A549 (cell line): ENCODE data around the gene CCDC185. TPM values are rescaled to one million over a fixed set of nuclear protein-coding genes. Genes with fewer than 3 reads are reported as not detected.
"Not testable (repeated sequence)": the region's sequence is repeated elsewhere in the genome, so short reads cannot be mapped to it uniquely, and the experiment has no call there.

Source experiments
- ATAC-seq, 2 experiments: fragments of 200-7000 bp in 1 of 2; fragments of >200 bp in 1 of 2; cut with Nextera tagmentation in 1 of 2; cut with Tn5 transposase in 1 of 2; 3 replicates each; pipeline versions ENCODE4 v1.8.0 to v1.9.1; 2018 to 2020; ENCODE audit warnings: mild to moderate bottlenecking in 1 of 2, moderate library complexity in 1 of 2
- CTCF ChIA-PET: fragments of 300-600 bp; sonication (Branson Sonifier 250); formaldehyde crosslinking; extraction: SDS; loops from one replicate; lab custom pipeline; 2021; ENCODE audit warnings: antibody characterized with exemption, inconsistent platforms; lab: Yijun Ruan, JAX
- POLR2A ChIA-PET: fragments of 350-600 bp; formaldehyde crosslinking; extraction: SDS; loops from one replicate; lab custom pipeline; 2021; ENCODE audit warnings: antibody characterized with exemption, inconsistent platforms; lab: Yijun Ruan, JAX
- DNase-seq, 2 experiments: peaks; one replicate each; pipeline versions ENCODE4 v3.0.0 to v3.0.0-alpha.2; 2011 to 2016; ENCODE audit warnings: low read depth in 1 of 2, low spot score in 1 of 2
- FAIRE-seq: peaks from 2 replicates; lab custom pipeline; 2011; peaks lifted over from hg19 to GRCh38; lab: Jason Lieb, UNC
- H3K27ac ChIP-seq, 2 experiments: fragments of >200 bp; sonication (Bioruptor Twin); formaldehyde crosslinking; 3 replicates each; pipeline ENCODE4 v1.5.1; 2016 to 2017
- H3K4me1 ChIP-seq: fragments of >200 bp; sonication (Bioruptor Twin); formaldehyde crosslinking; 3 replicates; pipeline ENCODE4 v1.6.1; 2016
- H3K4me2 ChIP-seq: fragments of >200 bp; sonication (Bioruptor Twin); formaldehyde crosslinking; 3 replicates; pipeline ENCODE4 v1.6.1; 2016
- H3K4me3 ChIP-seq: fragments of >200 bp; sonication (Bioruptor Twin); formaldehyde crosslinking; 3 replicates; pipeline ENCODE4 v1.5.1; 2016
- H3K9me3 ChIP-seq: fragments of >200 bp; sonication (Bioruptor Twin); formaldehyde crosslinking; 3 replicates; pipeline ENCODE4 v1.6.1; 2016
- BHLHE40 ChIP-seq: IDR thresholded peaks from 2 replicates; pipeline ENCODE4 v1.6.1; 2012; ENCODE audit warnings: low read depth, low read length, inconsistent platforms
- CEBPB ChIP-seq, 2 experiments: fragments of >200 bp in 1 of 2; sonication (Bioruptor Twin) in 1 of 2; formaldehyde crosslinking in 1 of 2; IDR thresholded peaks; 2 replicates each; pipeline ENCODE4 v1.6.1; 2012 to 2016
- CTCF ChIP-seq: fragments of >200 bp; sonication (Bioruptor Twin); formaldehyde crosslinking; IDR thresholded peaks from 3 replicates; pipeline ENCODE4 v1.5.1; 2016
- E2F6 ChIP-seq: IDR thresholded peaks from 2 replicates; pipeline ENCODE4 v1.6.1; 2012; ENCODE audit warnings: low read depth, borderline replicate concordance
- EP300 ChIP-seq, 2 experiments: fragments of >200 bp; sonication (Bioruptor Twin); formaldehyde crosslinking; IDR thresholded peaks; 2 replicates in 1 of 2; 3 replicates in 1 of 2; pipeline ENCODE4 v1.6.1; 2016 to 2017
- FOXS1 ChIP-seq: fragments of 250-450 bp; sonication (Bioruptor Pico); IDR thresholded peaks from 2 replicates; pipeline ENCODE4 v1.5.0; 2020; ENCODE audit warnings: mild to moderate bottlenecking, moderate library complexity
- GATA3 ChIP-seq: IDR thresholded peaks from 2 replicates; pipeline ENCODE4 v1.6.1; 2012; ENCODE audit warnings: borderline replicate concordance
- HDAC2 ChIP-seq: fragments of 200-600 bp; sonication (generic); IDR thresholded peaks from 2 replicates; pipeline ENCODE4 v1.6.1; 2016
- HOXA7 ChIP-seq: fragments of 250-450 bp; sonication (Bioruptor Pico); IDR thresholded peaks from 2 replicates; pipeline ENCODE4 v1.5.0; 2020; ENCODE audit warnings: mild to moderate bottlenecking, moderate library complexity
- HOXB13 ChIP-seq: fragments of 250-450 bp; sonication (Bioruptor Pico); IDR thresholded peaks from 2 replicates; pipeline ENCODE4 v1.5.0; 2020; ENCODE audit warnings: low read depth, mild to moderate bottlenecking, moderate library complexity
- HOXB5 ChIP-seq: fragments of 250-450 bp; sonication (Bioruptor Pico); IDR thresholded peaks from 2 replicates; pipeline ENCODE4 v1.5.0; 2020; ENCODE audit warnings: mild to moderate bottlenecking, moderate library complexity
- MAZ ChIP-seq: fragments of 150-350 bp; IDR thresholded peaks from 2 replicates; pipeline ENCODE4 v1.6.1; 2014; ENCODE audit warnings: antibody characterized with exemption, low read depth, low read length, borderline replicate concordance
- NPAS2 ChIP-seq: fragments of 250-450 bp; sonication (Bioruptor Pico); IDR thresholded peaks from 2 replicates; pipeline ENCODE4 v1.8.0; 2022; ENCODE audit warnings: mild to moderate bottlenecking, moderate library complexity, borderline replicate concordance
- PBX3 ChIP-seq: IDR thresholded peaks from 2 replicates; pipeline ENCODE4 v1.6.1; 2012
- POLR2A ChIP-seq: IDR thresholded peaks from 2 replicates; pipeline ENCODE4 v1.6.1; 2012; ENCODE audit warnings: mild to moderate bottlenecking, low read length
- POLR2AphosphoS2 ChIP-seq: conservative IDR thresholded peaks from 2 replicates; pipeline ENCODE4 v1.6.1; 2012; ENCODE audit warnings: low read length, improper control_type of control experiment, inconsistent platforms
- RAD21 ChIP-seq, 2 experiments: fragments of >200 bp in 1 of 2; sonication (Bioruptor Twin) in 1 of 2; formaldehyde crosslinking in 1 of 2; IDR thresholded peaks in 1 of 2; conservative IDR thresholded peaks in 1 of 2; 2 replicates in 1 of 2; 3 replicates in 1 of 2; pipeline ENCODE4 v1.6.1; 2012 to 2018; ENCODE audit warnings: inconsistent platforms in 1 of 2
- RCOR1 ChIP-seq: fragments of 150-350 bp; IDR thresholded peaks from 2 replicates; pipeline ENCODE4 v1.6.1; 2014; ENCODE audit warnings: antibody characterized with exemption, low read length, low read depth
- RNF2 ChIP-seq: fragments of 200-600 bp; sonication (generic); IDR thresholded peaks from 2 replicates; pipeline ENCODE4 v1.6.1; 2016; ENCODE audit warnings: low read depth, mild to moderate bottlenecking, antibody characterized with exemption, moderate library complexity, borderline replicate concordance
- SMC3 ChIP-seq: fragments of >200 bp; sonication (Bioruptor Twin); formaldehyde crosslinking; IDR thresholded peaks from 3 replicates; pipeline ENCODE4 v1.6.1; 2018; ENCODE audit warnings: inconsistent platforms
- TFCP2L1 ChIP-seq: fragments of 250-450 bp; sonication (Bioruptor Pico); IDR thresholded peaks from 2 replicates; pipeline ENCODE4 v1.5.0; 2021; ENCODE audit warnings: mild to moderate bottlenecking
- ZNF302 ChIP-seq: fragments of 250-450 bp; sonication (Bioruptor Pico); IDR thresholded peaks from 2 replicates; pipeline ENCODE4 v1.9.0; 2021; ENCODE audit warnings: inconsistent platforms, mild to moderate bottlenecking, moderate library complexity
- WGBS: methylation state at CpG from one replicate; pipeline ENCODE4 v1.1.6; 2017; ENCODE audit errors: missing lambda C conversion rate; 5-methylcytosine and 5-hydroxymethylcytosine counted together
- polyA plus RNA-seq, 4 experiments: library from polyadenylated mRNA; depleted of rRNA in 3 of 4; stranded (reverse); fragments of >200 nt; fragmentation: RNase III in 1 of 4; extraction: RNeasy Plus Mini Kit Qiagen cat#74134 plus additional on column Dnase treatment in 1 of 4; gene quantifications; 2 replicates in 3 of 4; 3 replicates in 1 of 4; pipeline ENCODE4 v1.2.3, GENCODE V29; 2011 to 2017

The CCDC185 gene
- polyA plus RNA-seq, 2 of the 4 experiments (the other 2 are of a cell fraction) = 0.04 TPM; not detected in 1

GRCh38 chr1:223390618-223391017 is 2.6 kb upstream of the CCDC185 start:
- ATAC-seq (no peak), FAIRE-seq (no peak), DNase-seq (no peak)
- POLR2A ChIA-PET = no interaction called here
- Histone ChIP-seq H3K4me2 (no peak overlapping the region), H3K4me3 (no peak overlapping the region), H3K4me1 (no peaks in the 10 kb centered on the region; the same call in 2 of the 3 replicates), H3K9me3 (no peaks in the 10 kb centered on the region), H3K27ac (no peak overlapping the region)
- no peak for TF ChIP-seq PBX3
- no peak for TF ChIP-seq CTCF
- TF ChIP-seq HDAC2 = no peak
- TF ChIP-seq SMC3 = no peak
- no peak for TF ChIP-seq HOXB5 (CRISPR knock-in tag)
- no peak for TF ChIP-seq GATA3
- TF ChIP-seq CEBPB (IDR thresholded peaks at IDR 0.05) = no peak
- TF ChIP-seq RAD21 (conservative IDR thresholded peaks at IDR 0.05 in 1 of 2, IDR thresholded peaks at IDR 0.05 in 1 of 2) = no peak
- TF ChIP-seq HOXA7 (CRISPR knock-in tag) = no peak
- no peak for TF ChIP-seq FOXS1 (CRISPR knock-in tag)
- TF ChIP-seq BHLHE40 = no peak
- CTCF ChIA-PET = interaction anchor here (1.6 kb wide), 1 partner anchor 293 kb away, joined by 4 read pairs; no protein-coding TSS in a partner anchor

GRCh38 chr1:223394242-223394641 is 1.0 kb downstream of the CCDC185 start:
- H3K4me3 ChIP-seq = no peak overlapping the region
- WGBS = 92% methylated on average over 24 of the region's 27 CpGs
- TF ChIP-seq NPAS2 (no peak), RCOR1 (no peak), CEBPB (IDR thresholded peaks at IDR 0.05) (no peak), POLR2A (no peak), POLR2AphosphoS2 (no peak), TFCP2L1 (CRISPR knock-in tag) (no peak), HDAC2 (no peak), RAD21 (conservative IDR thresholded peaks at IDR 0.05 in 1 of 2, IDR thresholded peaks at IDR 0.05 in 1 of 2) (no peak), GATA3 (no peak)
- CTCF ChIA-PET = interaction anchor here (1.0 to 1.8 kb wide), 6 partner anchors 16 to 275 kb away, joined by 3 to 5 read pairs (median 4); no protein-coding TSS in a partner anchor
- POLR2A ChIA-PET = no interaction called here
- no peak for DNase-seq
- H3K27ac ChIP-seq = no peak overlapping the region
- H3K9me3 ChIP-seq = no peaks in the 10 kb centered on the region
- peak overlapping the region; percentile 99; the same call in 1 of the 3 replicates for H3K4me2 ChIP-seq
- peak in 1 of 2 experiments; percentile 40; a peak in 3 of 6 replicates for ATAC-seq
- FAIRE-seq = no peak
- no peaks in the 10 kb centered on the region; the same call in 2 of the 3 replicates for H3K4me1 ChIP-seq

GRCh38 chr1:223394706-223395105 is 1.5 kb downstream of the CCDC185 start:
- POLR2A ChIA-PET = no interaction called here
- TF ChIP-seq EP300 (IDR thresholded peaks at IDR 0.05) = no peak
- no peak for TF ChIP-seq RNF2
- no peak for TF ChIP-seq E2F6
- no peak for TF ChIP-seq CEBPB (IDR thresholded peaks at IDR 0.05)
- TF ChIP-seq MAZ = no peak
- no peak for TF ChIP-seq HOXB13 (CRISPR knock-in tag)
- TF ChIP-seq RCOR1 = no peak
- TF ChIP-seq ZNF302 (CRISPR knock-in tag) = no peak
- TF ChIP-seq, all 56 proteins: peak for 0
- WGBS = 84% methylated on average over 13 of the region's 13 CpGs
- Histone ChIP-seq H3K27ac (no peak overlapping the region), H3K9me3 (no peaks in the 10 kb centered on the region), H3K4me2 (no peak overlapping the region), H3K4me1 (no peaks in the 10 kb centered on the region; the same call in 2 of the 3 replicates), H3K4me3 (no peak overlapping the region)
- CTCF ChIA-PET = interaction anchor here (0.9 to 1.8 kb wide), 7 partner anchors 16 to 276 kb away, joined by 3 to 5 read pairs (median 4); no protein-coding TSS in a partner anchor
- ATAC-seq = no peak; a peak in 1 of 6 replicates
- FAIRE-seq = no peak
- no peak for DNase-seq

- DNase-seq, ATAC-seq, CTCF ChIA-PET, POLR2A ChIA-PET, H3K4me2 ChIP-seq, FAIRE-seq, H3K4me3 ChIP-seq, H3K27ac ChIP-seq, H3K9me3 ChIP-seq: not testable (repeated sequence)
- WGBS = 0% methylated on average over 1 of the region's 6 CpGs
- H3K4me1 ChIP-seq = peaks cover 12% of the 10 kb centered on the region
These were observed 6.2 kb downstream of the CCDC185 start for GRCh38 chr1:223399393-223399792.
